ENCODE results near the gene FRK. TPM values are rescaled to one million over a fixed set of nuclear protein-coding genes. Genes with fewer than 3 reads are reported as not detected.
"Not testable (repeated sequence)": the region's sequence is repeated elsewhere in the genome, so short reads cannot be mapped to it uniquely, and the experiment has no call there.

The FRK gene
- total RNA-seq, 1 donor from 2014 or later, result 8.4 TPM

DNA sequence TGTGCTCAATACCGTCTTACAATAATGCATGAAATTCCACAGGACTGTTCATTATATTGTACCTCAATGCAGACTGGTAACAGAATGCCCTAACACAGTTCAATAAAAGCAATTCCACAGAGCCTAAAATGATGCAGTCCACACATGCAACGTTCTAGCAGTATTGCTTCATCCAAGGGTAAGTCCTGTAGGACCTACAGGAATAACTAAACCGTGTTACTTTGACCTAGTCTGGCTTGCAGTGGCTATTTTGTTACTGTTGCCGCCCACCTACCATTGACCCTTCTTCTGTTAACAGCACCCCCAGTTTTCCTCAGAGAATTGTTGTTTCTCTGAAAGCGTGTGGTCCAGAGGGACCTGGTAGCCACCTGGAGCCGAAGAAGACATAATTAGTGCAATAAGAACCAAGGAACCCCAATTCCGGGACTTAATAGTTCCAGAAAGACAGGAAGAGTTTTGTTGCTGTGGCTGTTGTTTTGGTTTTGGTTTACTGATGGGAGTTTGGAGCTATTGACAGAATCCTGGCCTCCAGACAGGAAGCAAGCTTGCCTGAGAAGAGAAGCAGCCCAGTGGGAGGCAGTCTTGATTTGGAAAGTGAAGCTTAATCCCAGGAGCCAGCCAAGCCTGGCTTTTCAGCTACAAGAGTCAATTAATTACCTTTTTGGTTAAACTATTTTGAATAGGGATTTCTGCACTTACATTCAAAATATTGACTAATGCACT, 91.3 kb downstream of the FRK start:
- H3K9me3 ChIP-seq, result no peaks in the 10 kb centered on the region
- DNase-seq (ENCODE audit: low spot score in 2 of 2), result no peak
- peaks cover 0 to 16% of the 10 kb centered on the region in 2 donors for H3K36me3 ChIP-seq
- peaks cover 0 to 6% of the 10 kb centered on the region in 2 donors for H3K4me1 ChIP-seq
- H3K4me3 ChIP-seq, result no peak overlapping the region
- H3K27me3 ChIP-seq, result no peaks in the 10 kb centered on the region
- intact Hi-C loops (cut with DNase I), result no loop called here
- TF ChIP-seq, protein P1, sequence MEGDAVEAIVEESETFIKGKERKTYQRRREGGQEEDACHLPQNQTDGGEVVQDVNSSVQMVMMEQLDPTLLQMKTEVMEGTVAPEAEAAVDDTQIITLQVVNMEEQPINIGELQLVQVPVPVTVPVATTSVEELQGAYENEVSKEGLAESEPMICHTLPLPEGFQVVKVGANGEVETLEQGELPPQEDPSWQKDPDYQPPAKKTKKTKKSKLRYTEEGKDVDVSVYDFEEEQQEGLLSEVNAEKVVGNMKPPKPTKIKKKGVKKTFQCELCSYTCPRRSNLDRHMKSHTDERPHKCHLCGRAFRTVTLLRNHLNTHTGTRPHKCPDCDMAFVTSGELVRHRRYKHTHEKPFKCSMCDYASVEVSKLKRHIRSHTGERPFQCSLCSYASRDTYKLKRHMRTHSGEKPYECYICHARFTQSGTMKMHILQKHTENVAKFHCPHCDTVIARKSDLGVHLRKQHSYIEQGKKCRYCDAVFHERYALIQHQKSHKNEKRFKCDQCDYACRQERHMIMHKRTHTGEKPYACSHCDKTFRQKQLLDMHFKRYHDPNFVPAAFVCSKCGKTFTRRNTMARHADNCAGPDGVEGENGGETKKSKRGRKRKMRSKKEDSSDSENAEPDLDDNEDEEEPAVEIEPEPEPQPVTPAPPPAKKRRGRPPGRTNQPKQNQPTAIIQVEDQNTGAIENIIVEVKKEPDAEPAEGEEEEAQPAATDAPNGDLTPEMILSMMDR (IDR thresholded peaks at IDR 0.05), result no peak
- H3K27ac ChIP-seq, result peak overlapping the region in 1 of 2 donors; percentile 37

DNA sequence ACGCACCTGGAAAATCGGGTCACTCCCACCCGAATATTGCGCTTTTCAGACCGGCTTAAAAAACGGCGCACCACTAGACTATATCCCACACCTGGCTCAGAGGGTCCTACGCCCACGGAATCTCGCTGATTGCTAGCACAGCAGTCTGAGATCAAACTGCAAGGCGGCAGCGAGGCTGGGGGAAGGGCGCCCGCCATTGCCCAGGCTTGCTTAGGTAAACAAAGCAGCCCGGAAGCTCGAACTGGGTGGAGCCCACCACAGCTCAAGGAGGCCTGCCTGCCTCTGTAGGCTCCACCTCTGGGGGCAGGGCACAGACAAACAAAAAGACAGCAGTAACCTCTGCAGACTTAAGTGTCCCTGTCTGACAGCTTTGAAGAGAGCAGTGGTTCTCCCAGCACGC, 100.4 kb downstream of the FRK start:
- intact Hi-C loops (cut with DNase I); H3K4me1 ChIP-seq; H3K9me3 ChIP-seq; H3K4me3 ChIP-seq; H3K27ac ChIP-seq; DNase-seq (ENCODE audit: low spot score in 2 of 2); H3K27me3 ChIP-seq; H3K36me3 ChIP-seq: not testable (repeated sequence)

DNA sequence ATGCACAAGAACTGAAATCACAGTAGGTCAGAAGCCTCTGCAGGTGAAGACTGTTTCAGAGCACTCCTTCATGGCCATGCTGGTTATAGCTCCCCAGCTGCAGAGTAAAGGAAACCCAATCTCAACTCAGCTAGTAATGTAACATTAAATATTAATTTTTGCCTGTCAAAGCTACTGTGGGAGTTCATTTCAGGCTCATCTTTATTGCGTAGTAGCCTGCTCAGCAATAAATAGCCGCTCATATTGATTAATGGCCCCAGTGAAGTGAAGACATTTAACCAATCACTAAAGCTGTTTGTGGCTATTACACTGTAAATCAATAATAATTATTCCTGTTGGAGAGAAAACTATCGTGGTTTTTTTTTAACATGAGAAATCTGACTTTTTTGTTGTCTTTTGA, 101.7 kb downstream of the FRK start:
- DNase-seq (ENCODE audit: low spot score in 2 of 2), result no peak
- intact Hi-C loops (cut with DNase I), result no loop called here
- Histone ChIP-seq H3K36me3 (peaks cover 4 to 9% of the 10 kb centered on the region in 2 donors), H3K27ac (no peak overlapping the region), H3K27me3 (no peaks in the 10 kb centered on the region), H3K4me1 (no peaks in the 10 kb centered on the region), H3K4me3 (no peak overlapping the region), H3K9me3 (no peaks in the 10 kb centered on the region)
- TF ChIP-seq, protein P1 (IDR thresholded peaks at IDR 0.05), result no peak

DNA sequence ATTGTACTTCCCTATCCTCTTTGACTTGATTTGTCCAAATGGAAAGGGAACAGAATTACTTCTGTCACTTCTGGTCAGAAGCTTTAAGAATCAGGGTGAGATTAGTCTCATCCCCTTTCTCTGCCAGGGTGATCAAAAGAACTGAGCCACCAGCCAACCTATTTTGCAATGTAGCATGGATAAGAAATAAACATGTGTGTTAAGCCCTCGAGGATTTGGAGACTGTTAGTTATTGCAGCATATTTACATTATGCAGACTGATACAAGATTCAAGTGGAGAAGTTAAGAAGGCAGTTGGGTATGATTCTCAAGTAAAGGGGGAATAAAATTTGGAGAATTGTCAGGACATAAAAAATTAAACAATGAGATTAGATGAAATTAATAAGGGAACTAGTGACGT, 106.0 kb downstream of the FRK start:
- TF ChIP-seq, protein P1 (IDR thresholded peaks at IDR 0.05), result no peak
- Histone ChIP-seq H3K4me3 (no peak overlapping the region), H3K9me3 (peaks cover 0 to 8% of the 10 kb centered on the region in 2 donors), H3K27ac (no peak overlapping the region), H3K36me3 (peaks cover 4 to 12% of the 10 kb centered on the region in 2 donors), H3K27me3 (no peaks in the 10 kb centered on the region), H3K4me1 (no peaks in the 10 kb centered on the region)
- DNase-seq (ENCODE audit: low spot score in 2 of 2), result no peak
- intact Hi-C loops (cut with DNase I), result no loop called here

DNA sequence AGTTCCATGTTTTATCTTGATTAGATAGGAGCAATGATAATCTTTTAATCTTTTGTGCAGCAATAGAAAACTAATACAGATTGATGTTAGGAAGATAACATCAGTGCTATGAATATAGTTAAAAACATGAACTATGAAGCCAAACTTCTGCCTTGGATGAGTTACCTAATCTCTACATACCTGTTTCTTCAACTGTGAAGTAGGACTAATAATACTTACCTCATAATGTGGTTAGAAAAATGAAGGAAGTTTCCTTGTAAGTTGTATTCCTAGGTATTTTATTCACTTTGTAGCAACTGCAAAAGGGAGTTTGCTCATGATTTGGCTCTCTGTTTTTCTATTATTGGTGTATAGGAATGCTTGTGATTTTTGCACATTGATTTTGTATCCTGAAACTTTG, 111.9 kb downstream of the FRK start:
- Histone ChIP-seq H3K36me3 (peaks cover 8 to 17% of the 10 kb centered on the region in 2 donors), H3K27me3 (no peaks in the 10 kb centered on the region), H3K9me3 (peaks cover 0 to 8% of the 10 kb centered on the region in 2 donors), H3K4me1 (no peaks in the 10 kb centered on the region), H3K4me3 (no peak overlapping the region), H3K27ac (no peak overlapping the region)
- DNase-seq (ENCODE audit: low spot score in 2 of 2), result no peak
- intact Hi-C loops (cut with DNase I), result no loop called here
- TF ChIP-seq, protein P1 (IDR thresholded peaks at IDR 0.05), result no peak

DNA sequence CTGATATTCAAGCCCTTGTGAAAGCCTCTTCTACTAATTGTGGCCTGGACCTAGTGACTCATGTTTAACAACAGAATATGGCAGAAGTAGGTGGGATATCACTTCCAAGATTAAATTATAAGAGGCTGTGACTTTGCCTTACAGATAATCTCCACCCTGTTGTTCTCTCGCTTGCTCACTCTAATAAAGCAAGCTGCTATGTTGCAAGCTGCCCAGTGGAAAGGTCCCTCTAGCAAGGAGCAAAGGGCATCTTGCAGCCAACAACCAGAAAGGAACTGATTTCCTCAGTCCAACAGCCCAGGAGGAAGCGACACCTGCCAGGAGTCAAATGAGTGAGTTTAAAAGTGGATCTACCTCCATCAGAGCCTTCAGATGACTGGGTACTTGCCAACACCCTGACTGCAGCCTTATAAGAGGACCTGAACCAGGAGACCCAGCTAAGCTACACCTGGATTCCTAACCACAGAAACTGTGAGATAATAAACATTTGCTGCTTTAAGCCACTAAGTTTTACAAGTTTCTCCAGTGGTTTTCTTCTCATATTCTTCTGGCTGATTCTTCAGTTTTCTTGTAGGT, 112.6 kb downstream of the FRK start:
- no peak overlapping the region for H3K27ac ChIP-seq
- H3K9me3 ChIP-seq, result peaks cover 0 to 8% of the 10 kb centered on the region in 2 donors
- intact Hi-C loops (cut with DNase I), result no loop called here
- no peak for DNase-seq (ENCODE audit: low spot score in 2 of 2)
- TF ChIP-seq, protein P1 (IDR thresholded peaks at IDR 0.05), result no peak
- H3K4me1 ChIP-seq, result no peaks in the 10 kb centered on the region
- H3K36me3 ChIP-seq, result peaks cover 9 to 19% of the 10 kb centered on the region in 2 donors
- no peak overlapping the region for H3K4me3 ChIP-seq
- H3K27me3 ChIP-seq, result no peaks in the 10 kb centered on the region
